Skin epidermis (tissue), 12 donors: ENCODE measurements around the gene MIXL1.
"Not testable (repeated sequence)": the region's sequence is repeated elsewhere in the genome, so short reads cannot be mapped to it uniquely, and the experiment has no call there.

ENCODE experiments used
- H3K27ac ChIP-seq, 21 experiments: fragments of 200-600 bp; sonication (generic) in 11 of 21; one replicate each; pipeline ENCODE4 v1.5.0; 2020; ENCODE audit warnings: mild to moderate bottlenecking in 3 of 21, inconsistent platforms in 2 of 21, moderate library complexity in 2 of 21
- H3K4me3 ChIP-seq, 7 experiments: fragments of 200-600 bp; sonication (generic) in 2 of 7; one replicate each; pipeline ENCODE4 v1.5.0; 2020; ENCODE audit warnings: inconsistent platforms in 2 of 7, mild to moderate bottlenecking in 2 of 7, moderate library complexity in 1 of 7

MIXL1 gene

DNA sequence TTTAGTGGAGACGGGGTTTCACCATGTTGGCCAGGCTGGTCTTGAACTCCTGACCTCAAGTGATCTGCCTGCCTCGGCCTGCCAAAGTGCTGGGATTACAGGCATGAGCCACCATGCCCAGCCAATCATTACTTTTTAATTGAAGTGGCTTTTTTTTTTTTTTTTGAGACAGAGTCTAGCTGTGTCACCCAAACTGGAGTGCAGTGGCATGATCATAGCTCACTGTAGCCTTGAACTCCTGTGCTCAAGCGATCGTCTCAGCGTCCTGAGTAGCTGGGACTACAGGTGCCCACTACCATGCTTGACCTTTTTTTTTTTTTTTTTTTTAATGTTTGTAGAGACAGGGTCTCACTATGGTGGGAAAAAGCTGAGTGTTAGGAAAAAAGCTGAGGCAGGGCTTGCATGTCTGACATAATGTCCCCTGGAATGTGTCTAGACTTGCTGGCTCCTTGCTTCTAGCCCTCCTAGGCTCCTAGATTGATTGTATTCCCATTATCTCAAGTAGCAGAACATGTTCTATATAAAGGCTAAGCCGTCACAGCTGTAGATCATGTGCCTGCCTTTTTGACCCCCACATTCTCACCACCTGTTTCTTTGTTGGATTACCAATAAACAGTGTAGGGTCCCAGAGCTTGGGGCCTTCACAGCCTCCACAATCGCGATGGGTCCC, 48.9 kb downstream of the MIXL1 start:
- H3K4me3 ChIP-seq, H3K27ac ChIP-seq: not testable (repeated sequence)

DNA sequence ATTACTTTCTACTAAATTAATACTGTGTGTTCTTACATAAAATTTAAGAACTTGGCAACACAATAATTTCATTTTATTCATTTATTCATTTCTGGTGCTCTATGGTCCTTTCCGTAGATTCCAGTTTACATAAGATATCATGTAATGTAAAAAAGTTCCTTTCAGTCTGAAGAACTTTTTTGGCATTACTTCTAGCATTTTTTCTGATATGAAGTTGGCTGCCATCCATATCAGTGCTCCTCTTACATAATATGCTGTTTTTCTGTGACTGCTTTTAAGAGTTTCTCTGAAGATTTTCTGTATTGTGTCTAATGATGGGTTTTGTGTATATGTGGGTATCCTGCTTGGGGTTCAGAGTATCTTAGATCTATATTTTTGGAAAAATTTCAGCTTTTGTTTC, 50.7 kb downstream of the MIXL1 start:
- H3K4me3 ChIP-seq = no peak overlapping the region
- no peak overlapping the region for H3K27ac ChIP-seq

DNA sequence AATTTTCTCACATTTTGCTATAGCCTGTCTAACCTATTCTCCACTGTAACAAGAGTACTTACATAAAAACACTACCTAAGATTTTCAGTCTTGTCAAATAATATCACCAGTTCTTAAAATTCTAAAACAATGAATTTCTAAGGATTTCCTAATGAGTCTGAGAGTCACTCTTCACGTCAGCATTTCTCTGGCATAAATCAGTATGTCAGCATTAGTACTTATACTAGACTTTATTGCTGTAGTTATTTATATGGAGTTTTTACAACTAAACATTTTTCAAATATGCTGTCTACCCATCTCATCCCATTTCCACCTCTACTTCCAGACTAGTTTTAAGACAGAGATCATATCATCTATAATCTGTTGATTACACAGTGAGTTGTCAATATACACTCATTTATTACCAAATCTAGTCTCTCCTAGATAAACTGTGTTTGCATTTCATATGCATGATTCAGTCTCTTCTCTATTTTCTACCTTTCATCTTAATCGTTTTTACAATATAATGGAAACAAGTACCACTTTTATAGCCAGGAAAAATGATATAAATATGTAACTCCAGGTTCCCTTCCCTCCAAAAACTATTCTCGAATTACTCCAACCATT, 52.7 kb downstream of the MIXL1 start:
- Histone ChIP-seq H3K4me3 (no peak overlapping the region), H3K27ac (no peak overlapping the region)
